GM19239 (cell line): ENCODE measurements around the gene HTR3A.

Source experiments
- DNase-seq: peaks from one replicate; pipeline ENCODE4 v3.0.0; 2011; ENCODE audit warnings: low spot score; ENCODE audit not compliant: insufficient read length
- FAIRE-seq: peaks from 2 replicates; lab custom pipeline; 2011; peaks lifted over from hg19 to GRCh38; lab: Jason Lieb, UNC

The HTR3A gene

DNA sequence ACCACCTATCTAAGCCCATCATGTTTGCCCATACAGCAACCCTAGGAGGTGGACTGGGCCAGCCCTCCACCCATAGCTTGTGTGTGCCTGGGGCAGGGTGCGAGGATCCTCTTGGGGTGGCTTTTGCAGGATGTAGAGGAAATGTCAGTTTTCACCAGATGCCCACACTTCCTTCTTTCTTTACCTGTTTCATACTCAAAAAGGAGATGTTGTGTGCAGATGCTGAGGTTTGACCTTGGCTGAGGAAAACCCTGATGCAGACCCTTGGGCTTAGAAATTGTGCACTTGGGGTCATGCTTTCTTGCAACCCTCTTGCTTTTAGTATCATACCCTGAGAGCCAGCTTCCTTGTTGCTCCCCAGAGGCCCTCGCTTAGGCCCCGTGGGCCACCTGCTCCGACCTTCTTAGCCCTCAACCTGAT lies 2.2 kb downstream of the HTR3A start:
- FAIRE-seq (no peak), DNase-seq (no peak)

DNA sequence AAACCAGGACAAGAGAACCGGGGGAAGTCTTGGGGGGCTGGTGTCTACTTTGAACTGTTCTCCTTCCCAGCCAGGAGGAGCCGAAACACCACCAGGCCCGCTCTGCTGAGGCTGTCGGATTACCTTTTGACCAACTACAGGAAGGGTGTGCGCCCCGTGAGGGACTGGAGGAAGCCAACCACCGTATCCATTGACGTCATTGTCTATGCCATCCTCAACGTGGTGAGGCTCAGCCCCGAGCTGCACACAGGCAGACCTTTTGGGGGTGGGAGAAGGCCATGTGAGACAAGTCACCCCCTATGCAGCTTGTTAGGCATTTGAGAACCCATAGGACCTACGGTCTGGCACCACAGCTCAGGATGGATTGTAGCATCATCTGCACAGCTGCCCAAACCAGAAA lies 2.8 kb downstream of the HTR3A start:
- no peak for DNase-seq
- no peak for FAIRE-seq

DNA sequence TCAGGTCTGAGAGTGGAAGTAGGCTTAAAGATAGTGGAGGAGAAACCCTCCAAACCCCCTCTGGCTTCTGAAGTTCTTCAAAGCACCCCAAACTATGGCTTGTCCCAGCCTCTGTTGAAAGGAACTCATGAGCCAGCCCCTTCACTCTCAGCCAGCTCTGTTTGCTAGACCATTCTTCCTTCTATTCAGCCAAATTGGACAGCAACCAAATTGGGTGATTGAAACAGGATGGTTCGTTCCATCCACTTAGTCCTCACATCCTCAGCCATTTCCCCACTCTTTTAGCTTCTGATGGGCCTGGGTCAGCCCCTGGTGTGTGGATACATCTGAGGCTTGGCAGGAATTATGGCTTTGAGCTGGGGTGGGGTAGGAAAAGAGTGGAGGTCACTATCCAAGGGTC lies 4.5 kb downstream of the HTR3A start:
- FAIRE-seq (no peak), DNase-seq (no peak)

DNA sequence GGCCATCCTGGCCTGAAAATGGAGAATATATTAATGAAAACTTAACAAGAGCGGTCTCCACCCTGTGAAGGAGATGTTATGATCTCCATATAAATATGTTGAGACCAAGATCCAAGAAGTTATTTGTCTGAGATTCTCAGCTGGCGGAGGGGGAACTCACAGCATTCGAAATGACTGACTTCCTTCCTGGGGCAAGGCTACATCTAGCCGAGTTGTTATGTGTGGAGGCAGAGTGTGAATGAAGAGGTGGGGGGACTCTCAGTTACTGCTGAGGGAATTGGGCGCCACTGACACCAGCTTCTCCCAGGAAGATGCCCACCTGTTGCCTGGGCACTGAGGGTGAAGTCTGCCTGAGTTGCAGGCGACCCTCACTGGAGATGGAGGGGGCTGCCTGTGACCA lies 5.9 kb downstream of the HTR3A start:
- DNase-seq (no peak), FAIRE-seq (no peak)

DNA sequence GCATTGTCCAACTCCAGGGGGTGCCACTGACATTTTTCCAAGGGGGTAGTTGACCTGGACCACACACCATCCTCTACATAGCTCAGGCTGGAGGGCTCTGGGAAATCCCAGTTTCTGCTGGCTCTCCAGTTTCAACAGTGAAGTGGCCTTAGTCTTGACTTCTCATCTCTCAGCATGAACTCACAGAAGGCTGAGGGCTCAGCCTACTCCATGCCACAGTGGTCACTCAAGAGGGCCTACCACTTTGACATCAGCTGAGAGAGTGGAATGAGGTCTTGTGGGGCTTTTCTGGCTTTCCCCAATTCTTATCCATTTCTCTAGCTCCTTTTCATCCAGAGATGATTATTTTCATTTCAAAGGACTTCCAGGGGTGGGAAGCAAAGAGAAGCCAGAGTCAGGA lies 7.4 kb downstream of the HTR3A start:
- FAIRE-seq (no peak), DNase-seq (no peak)

DNA sequence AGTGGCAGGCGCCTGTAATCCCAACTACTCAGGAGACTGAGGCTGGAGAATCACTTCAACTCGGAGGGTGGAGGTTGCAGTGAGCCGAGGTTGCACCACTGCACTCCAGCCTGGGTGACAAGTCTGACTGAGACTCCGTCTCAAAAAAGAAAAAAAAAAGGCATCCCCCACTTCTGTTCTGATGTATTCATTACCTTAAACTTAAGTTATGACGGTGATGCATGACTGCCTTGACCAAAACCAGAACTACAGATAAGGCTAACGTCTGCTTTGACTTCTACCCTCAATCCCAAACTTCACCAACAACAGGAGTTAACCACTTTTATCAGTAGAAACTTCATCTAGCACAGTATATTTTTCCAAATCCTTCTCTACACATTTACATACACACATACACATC lies 9.9 kb downstream of the HTR3A start:
- FAIRE-seq, result no peak
- DNase-seq, result no peak

DNA sequence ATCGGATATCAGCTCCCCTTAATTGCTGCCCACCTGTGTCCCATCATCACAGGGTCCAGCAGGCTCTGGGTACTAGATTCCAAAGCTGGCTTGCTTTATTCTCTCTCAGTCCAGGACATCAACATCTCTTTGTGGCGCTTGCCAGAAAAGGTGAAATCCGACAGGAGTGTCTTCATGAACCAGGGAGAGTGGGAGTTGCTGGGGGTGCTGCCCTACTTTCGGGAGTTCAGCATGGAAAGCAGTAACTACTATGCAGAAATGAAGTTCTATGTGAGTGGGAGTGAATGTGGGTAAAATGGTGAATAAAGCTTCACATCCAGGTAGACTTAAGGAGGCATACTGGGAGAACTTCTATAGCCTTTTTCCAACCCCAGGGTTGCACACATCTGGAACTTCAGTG lies 11.0 kb downstream of the HTR3A start:
- DNase-seq (no peak), FAIRE-seq (no peak)

DNA sequence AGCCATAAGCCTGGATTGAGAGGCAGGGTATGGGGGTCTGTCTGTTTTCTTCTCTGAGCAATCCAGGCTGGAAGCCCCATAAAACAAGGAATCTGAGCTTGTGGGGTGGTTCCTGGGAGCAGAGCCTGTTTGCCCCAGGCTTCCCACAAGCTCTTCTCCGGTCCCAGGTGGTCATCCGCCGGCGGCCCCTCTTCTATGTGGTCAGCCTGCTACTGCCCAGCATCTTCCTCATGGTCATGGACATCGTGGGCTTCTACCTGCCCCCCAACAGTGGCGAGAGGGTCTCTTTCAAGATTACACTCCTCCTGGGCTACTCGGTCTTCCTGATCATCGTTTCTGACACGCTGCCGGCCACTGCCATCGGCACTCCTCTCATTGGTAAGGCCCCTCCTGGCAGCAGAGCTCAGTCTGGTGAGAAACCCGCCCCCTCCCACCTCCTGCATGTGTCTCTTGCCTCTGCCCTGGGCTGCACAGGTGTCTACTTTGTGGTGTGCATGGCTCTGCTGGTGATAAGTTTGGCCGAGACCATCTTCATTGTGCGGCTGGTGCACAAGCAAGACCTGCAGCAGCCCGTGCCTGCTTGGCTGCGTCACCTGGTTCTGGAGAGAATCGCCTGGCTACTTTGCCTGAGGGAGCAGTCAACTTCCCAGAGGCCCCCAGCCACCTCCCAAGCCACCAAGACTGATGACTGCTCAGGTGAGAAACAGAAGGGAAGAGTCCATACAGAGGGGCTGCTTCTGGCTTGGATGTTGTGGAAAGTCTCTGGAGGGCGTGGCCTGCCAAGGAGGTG lies 11.6 kb downstream of the HTR3A start:
- DNase-seq (no peak), FAIRE-seq (no peak)

DNA sequence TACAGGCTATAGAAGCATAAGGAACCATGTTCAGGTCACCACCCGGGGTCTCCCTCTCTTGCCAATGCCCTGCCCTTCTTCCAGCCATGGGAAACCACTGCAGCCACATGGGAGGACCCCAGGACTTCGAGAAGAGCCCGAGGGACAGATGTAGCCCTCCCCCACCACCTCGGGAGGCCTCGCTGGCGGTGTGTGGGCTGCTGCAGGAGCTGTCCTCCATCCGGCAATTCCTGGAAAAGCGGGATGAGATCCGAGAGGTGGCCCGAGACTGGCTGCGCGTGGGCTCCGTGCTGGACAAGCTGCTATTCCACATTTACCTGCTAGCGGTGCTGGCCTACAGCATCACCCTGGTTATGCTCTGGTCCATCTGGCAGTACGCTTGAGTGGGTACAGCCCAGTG lies 14.5 kb downstream of the HTR3A start:
- no peak for FAIRE-seq
- no peak for DNase-seq

DNA sequence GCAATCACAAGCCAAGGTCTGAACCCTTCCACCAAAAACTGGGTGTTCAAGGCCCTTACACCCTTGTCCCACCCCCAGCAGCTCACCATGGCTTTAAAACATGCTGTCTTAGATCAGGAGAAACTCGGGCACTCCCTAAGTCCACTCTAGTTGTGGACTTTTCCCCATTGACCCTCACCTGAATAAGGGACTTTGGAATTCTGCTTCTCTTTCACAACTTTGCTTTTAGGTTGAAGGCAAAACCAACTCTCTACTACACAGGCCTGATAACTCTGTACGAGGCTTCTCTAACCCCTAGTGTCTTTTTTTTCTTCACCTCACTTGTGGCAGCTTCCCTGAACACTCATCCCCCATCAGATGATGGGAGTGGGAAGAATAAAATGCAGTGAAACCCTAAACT lies 15.0 kb downstream of the HTR3A start:
- DNase-seq, result no peak
- no peak for FAIRE-seq

DNA sequence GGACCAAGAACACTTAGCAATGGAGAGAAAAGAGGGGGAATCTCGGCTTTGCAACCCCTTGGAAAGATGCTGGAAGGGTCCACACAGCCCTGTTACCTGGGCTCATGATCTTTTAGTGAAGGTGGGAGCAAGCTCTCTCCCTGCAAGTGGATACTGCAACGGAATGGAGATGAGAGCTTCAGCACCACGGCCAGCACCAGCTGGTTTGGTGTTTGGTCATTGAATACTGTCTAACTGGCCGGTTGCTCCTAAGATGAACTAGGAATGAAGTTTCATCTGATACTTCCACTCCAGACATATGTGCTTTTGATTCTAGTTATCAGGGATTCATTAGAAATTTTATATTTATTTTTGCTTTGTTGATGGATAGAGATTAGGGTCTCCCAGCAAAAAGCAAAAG lies 16.3 kb downstream of the HTR3A start:
- DNase-seq (no peak), FAIRE-seq (no peak)

DNA sequence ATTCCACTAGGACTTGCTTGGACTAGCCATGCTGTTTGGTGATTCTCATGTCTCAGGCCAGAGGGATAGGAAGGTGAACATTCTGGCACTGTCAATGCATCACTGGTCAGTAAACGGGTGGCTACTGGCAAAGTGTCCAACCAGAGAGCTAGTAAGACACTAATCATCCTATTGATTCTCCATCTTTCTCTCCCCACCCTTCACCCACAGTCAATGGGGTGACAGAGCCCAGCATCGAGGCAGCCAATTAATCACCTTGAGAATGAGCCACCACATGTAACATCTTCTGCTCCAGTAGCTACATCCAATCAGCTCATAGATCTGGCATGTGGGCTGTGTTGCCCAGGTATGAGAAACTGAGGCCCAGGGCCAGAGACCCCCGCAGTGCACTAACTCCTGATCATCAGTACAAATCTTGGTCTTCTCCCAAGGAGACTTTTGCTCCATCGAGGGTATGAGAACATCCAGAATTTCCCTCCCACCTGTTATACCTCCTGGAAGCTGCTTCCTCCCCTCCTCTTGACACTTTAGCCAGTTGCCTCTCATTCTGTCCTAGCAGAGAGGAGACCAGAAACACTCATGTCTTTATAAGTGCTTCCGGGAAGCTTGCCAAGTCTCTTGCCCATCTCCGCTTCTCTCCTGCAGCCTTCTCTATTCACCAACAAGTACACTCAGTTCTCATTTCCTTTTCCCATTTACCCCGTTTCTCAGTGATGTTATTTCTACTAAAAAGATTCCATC lies 17.0 kb downstream of the HTR3A start:
- no peak for FAIRE-seq
- DNase-seq, result no peak

DNA sequence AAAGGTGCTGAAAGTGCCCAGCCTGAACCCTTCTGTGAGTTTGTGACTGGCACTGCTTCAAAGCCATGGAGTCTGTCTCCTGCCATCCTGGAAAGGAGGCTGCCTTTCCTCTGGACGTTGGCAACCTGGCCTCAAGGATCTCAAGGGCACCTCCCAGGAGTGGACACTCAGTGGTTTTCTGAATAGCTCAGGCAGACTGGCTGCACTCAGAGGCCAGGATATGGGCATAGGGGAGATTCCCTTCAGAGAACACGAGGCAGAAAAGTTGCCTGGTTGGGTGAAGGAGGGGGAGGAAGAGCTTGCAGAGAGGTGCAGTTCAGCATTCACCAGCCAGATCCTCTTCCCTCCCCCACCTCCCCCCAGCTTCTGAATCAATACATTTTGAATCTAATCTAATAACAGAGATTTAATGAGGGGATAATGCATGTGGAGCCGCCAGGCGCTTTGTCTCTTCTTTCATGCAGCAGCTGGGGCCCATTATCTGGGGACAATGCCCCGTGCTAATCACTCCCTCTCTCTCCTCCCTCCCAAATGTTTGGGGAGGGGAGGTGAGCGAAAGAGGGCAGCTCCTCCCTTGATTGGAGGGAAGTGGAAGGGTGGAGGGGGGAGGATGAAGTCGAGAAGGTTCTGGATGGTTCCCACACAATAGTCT lies 17.7 kb downstream of the HTR3A start:
- FAIRE-seq (no peak), DNase-seq (no peak)

DNA sequence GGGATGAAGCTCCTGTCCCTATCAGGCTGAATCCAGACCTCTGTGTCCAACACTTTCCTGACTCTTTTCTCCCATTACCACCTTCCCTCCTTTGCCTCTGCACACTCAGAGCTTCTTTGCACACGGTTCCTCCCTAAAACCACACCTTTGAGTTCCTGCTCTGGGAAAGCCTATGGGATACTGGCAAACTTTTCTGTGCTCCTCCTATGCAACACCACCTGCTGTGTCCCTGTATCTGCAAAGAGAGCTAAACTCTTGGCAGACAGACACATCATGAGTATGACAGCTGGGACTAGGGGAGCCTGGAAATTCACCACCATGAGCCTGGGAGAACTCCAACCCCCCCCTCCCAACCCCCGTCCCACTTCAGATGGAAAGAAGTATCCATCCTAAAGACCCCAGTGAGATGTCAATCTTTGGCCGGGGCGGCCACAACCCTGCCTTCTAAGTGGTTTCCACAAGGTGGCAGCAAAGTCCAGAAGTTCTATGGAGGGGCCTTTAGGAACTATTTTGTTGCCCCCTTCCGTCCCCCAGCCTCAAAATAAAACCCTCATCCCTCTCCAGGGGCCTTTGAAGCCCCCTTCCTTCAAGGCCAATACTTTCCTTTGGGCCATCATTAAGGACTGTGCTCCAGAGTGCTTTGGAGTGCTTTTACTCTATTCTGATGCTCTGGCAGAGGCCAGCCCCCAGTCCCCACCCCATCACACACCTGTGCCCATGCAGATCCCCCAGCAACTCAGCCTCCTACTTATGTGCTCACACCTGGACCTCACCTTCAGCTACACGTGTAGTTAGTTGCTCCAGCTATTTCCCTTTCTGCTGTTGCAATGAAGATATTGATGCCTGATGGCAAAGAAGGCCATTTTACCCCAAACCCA lies 19.4 kb downstream of the HTR3A start:
- peak; percentile 82 for FAIRE-seq
- no peak for DNase-seq

DNA sequence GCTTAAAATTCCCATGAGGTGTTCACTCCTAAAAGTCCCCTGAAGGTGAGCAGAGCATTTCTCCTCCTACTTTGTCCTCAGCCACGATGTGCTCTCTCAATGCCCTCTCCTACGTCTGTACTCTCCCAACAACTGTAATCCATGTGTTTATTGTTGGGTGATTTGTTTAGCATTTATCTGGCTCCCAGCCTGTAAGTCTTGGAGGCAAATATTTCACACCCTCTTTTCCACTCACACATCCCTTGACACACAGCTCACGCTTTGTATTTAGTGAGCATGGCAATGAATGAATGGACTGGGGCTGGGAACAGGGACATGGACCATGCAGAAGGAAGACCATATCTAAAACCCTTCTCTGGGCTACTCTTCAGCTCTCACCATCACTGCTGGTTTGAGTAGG lies 22.6 kb downstream of the HTR3A start:
- no peak for DNase-seq
- FAIRE-seq, result no peak

DNA sequence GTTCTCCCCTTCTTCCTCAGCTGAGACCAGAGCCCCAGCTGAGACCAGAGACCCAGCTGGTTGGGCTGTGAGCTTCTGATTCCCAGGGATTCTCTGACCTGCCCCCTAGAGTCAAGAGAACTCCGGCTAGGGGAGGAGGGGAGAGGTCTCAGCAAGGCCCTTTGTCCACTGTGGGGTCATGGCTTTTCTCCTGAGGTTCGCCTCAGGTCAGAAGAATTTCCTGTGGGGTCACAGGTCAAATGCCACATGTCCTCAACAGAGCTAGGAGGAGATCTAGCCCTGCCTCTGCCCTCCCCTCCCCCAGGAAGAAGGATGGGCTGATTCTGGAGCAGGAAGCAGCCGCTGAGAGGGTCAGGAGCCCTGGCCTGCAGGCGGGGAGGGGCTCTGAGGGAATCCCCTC lies 23.7 kb downstream of the HTR3A start:
- DNase-seq (no peak), FAIRE-seq (no peak)

DNA sequence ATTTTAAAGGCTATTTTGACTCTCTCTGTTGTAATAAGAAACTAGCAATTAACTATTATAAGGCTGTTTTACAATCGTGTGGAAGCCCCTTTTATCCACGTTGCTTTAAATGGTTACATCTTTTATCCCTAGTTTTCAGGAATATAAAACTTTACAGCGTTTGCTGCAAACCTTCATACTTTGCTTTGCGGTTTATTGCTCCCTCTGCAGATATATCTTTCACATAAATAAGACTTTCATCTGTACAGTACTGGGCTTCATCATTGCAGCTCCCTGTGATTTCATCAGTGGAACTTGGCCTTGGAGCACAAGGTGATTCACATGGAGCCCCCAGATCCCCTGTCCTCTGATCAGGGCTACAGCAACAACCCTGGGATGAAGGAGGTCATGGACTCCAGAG lies 25.6 kb downstream of the HTR3A start:
- DNase-seq (no peak), FAIRE-seq (no peak)

DNA sequence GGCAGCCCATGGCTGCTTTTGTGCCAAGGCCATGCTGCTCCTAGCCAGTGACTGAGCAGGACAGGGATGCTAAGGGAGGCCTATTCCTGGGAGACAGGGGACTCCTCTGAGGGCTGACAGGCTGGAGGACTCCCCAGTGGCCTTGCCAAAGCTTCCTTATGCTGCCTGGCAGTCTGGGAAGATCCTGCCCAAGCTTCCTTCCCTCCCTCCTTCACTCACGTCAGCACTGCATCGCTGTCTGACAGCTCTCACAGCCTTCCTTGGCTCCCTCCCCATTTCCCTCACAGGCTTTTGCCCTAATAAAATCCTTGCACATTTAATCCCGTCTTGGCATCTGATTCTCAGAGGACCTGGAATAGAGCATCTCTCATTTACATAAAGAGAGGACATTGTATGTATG lies 26.5 kb downstream of the HTR3A start:
- FAIRE-seq (no peak), DNase-seq (no peak)

DNA sequence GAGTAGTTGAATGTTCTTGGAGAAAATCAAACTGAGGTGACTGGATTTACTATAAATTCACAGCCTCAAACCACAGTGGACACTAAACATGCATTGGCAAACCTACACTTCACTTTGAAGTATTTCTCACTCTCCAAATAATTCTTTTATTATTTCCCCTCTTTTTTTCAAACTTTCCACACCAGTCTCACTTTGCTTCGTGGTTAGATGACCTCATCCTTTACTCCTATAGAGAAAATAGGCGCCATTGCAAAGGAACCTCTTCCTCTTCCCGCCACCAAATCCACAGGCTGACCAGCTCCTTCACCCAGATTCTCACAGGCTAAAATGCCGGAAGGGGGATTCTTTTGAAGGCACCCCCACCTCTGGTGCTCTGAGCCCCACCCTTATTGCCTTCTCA lies 33.4 kb downstream of the HTR3A start:
- no peak for DNase-seq

DNA sequence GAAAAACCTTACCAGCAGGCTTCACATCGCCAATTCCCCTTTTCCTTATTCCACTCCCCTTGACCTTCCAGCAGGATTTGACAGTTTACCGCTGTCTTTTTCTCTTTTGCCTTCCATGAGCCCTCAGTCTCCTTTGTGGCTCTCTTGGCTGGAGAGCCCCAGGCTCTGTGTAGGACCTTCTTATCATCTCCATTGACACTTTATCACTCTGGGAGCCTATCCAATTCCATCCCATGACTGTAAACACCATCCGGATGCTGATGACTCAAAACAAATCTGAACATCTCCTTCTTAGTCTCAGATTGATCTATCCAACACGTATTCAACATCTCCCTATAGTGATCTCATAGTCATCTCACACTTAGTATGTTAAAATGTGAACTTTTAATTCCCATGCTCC lies 36.0 kb downstream of the HTR3A start:
- no peak for FAIRE-seq

More for the DNA sequence above, 33.4 kb downstream of the HTR3A start:
- no peak for FAIRE-seq

More for the DNA sequence above, 36.0 kb downstream of the HTR3A start:
- no peak for DNase-seq
